ENCODE results near the gene SLC9A9. TPM values are rescaled to one million over a fixed set of nuclear protein-coding genes. Genes with fewer than 3 reads are reported as not detected.

Gene SLC9A9
- total RNA-seq, 1 donor from 2014 or later: 0.22 TPM

DNA sequence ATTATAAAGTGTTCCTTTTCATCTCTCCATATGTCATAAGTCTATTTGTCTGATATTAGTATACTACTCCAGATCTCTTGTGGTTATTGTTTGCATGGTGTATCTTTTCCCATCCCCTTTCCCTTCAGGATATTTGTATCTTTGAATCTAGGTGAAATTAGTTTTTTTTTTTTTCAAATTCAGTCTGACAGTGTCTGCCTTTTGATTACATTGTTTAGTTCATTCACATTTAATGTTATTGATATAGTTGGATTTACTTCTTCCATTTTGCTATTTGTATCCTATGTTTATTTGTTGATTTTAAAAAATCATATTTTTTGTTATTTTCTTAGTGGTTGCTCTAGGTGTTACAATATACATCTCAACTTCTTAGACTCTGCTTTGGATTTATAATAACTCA is 445.7 kb downstream of the SLC9A9 start:
- TF ChIP-seq EZH2 (IDR thresholded peaks at IDR 0.05) (no peak), EZH2phosphoT487 (IDR thresholded peaks at IDR 0.05) (no peak)
- TF ChIP-seq, protein P1, sequence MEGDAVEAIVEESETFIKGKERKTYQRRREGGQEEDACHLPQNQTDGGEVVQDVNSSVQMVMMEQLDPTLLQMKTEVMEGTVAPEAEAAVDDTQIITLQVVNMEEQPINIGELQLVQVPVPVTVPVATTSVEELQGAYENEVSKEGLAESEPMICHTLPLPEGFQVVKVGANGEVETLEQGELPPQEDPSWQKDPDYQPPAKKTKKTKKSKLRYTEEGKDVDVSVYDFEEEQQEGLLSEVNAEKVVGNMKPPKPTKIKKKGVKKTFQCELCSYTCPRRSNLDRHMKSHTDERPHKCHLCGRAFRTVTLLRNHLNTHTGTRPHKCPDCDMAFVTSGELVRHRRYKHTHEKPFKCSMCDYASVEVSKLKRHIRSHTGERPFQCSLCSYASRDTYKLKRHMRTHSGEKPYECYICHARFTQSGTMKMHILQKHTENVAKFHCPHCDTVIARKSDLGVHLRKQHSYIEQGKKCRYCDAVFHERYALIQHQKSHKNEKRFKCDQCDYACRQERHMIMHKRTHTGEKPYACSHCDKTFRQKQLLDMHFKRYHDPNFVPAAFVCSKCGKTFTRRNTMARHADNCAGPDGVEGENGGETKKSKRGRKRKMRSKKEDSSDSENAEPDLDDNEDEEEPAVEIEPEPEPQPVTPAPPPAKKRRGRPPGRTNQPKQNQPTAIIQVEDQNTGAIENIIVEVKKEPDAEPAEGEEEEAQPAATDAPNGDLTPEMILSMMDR (IDR thresholded peaks at IDR 0.05): no peak
- Mint-ChIP-seq H3K36me3 (no peaks in the 10 kb centered on the region), H3K27me3 (ENCODE audit: insufficient read depth, low read depth) (peaks cover 2% of the 10 kb centered on the region), H3K27ac (no peak overlapping the region), H3K9me3 (peaks cover 5% of the 10 kb centered on the region), H3K4me3 (no peak overlapping the region), H3K4me1 (peaks cover 6% of the 10 kb centered on the region)
- H3K9me3 ChIP-seq (ENCODE audit: low read depth): no peaks in the 10 kb centered on the region
- H3K4me1 ChIP-seq: peaks cover 5% of the 10 kb centered on the region
- H3K79me2 ChIP-seq (ENCODE audit: low read depth): no peaks in the 10 kb centered on the region
- no peaks in the 10 kb centered on the region for H3F3A ChIP-seq (ENCODE audit: low read depth)
- no peak overlapping the region for H2AFZ ChIP-seq (replicated peaks)
- H3K27me3 ChIP-seq: no peaks in the 10 kb centered on the region
- no peaks in the 10 kb centered on the region for H4K20me1 ChIP-seq (ENCODE audit: low read depth)
- no peak overlapping the region for H3K4me3 ChIP-seq
- no peak overlapping the region for H3K27ac ChIP-seq
- no peaks in the 10 kb centered on the region for H3K36me3 ChIP-seq
- no peak overlapping the region for H3K4me2 ChIP-seq
- DNase-seq (ENCODE audit: low spot score): no peak
- H3K9ac ChIP-seq: no peak overlapping the region

DNA sequence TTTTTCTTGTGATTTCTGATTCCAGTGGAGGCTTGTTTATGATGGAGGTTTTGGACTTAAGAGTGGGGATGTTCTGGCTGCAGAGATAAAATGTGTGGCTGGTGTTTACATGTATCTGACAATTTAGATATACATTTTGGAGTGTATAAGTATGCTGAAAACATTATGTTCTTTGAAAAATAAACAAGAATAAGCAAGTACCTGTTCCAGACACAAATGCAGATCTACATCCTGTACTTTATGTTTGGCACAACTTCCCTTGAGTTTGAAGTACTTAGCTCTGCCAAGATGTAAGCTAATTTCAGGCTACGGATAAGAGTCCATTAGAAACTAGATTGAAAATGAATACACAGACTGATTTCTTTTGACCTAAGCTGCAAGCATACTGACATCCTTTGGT is 451.5 kb downstream of the SLC9A9 start:
- H3K27me3 Mint-ChIP-seq (ENCODE audit: insufficient read depth, low read depth): no peaks in the 10 kb centered on the region

DNA sequence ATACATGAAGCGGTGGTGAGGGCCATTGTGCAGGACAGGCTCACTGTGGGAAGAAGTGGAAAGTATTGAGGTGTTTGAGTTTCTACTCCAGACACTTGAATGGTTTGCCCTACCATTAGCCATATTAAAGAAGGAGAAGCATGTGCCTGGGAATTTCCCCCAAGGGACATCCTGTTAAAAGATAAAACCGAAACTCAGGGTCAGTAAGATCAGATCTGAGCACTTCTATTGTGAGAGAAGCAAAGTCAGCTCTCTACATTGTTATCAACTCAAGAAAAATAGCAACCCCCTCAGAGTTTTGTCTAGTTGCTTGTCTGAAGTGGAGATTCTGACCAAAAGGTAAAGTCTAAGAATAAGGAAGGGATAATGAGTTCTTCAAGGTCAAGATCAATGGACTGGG is 458.9 kb downstream of the SLC9A9 start:
- no peak overlapping the region for H3K9ac ChIP-seq
- no peaks in the 10 kb centered on the region for H3K27me3 ChIP-seq
- no peaks in the 10 kb centered on the region for H3K9me3 ChIP-seq (ENCODE audit: low read depth)
- H3K27ac Mint-ChIP-seq: no peak overlapping the region
- TF ChIP-seq EZH2 (IDR thresholded peaks at IDR 0.05) (no peak), EZH2phosphoT487 (IDR thresholded peaks at IDR 0.05) (no peak)
- TF ChIP-seq, protein P1 (IDR thresholded peaks at IDR 0.05): no peak
- no peak overlapping the region for H3K27ac ChIP-seq
- H3K4me3 Mint-ChIP-seq: no peak overlapping the region
- no peak overlapping the region for H3K4me2 ChIP-seq
- no peaks in the 10 kb centered on the region for H3F3A ChIP-seq (ENCODE audit: low read depth)
- peaks cover 2% of the 10 kb centered on the region for H3K4me1 Mint-ChIP-seq
- no peaks in the 10 kb centered on the region for H4K20me1 ChIP-seq (ENCODE audit: low read depth)
- no peaks in the 10 kb centered on the region for H3K79me2 ChIP-seq (ENCODE audit: low read depth)
- H3K4me1 ChIP-seq: peaks cover 4% of the 10 kb centered on the region
- peaks cover 14% of the 10 kb centered on the region for H3K9me3 Mint-ChIP-seq
- no peaks in the 10 kb centered on the region for H3K36me3 ChIP-seq
- peaks cover 3% of the 10 kb centered on the region for H3K27me3 Mint-ChIP-seq (ENCODE audit: insufficient read depth, low read depth)
- no peaks in the 10 kb centered on the region for H3K36me3 Mint-ChIP-seq
- DNase-seq (ENCODE audit: low spot score): no peak
- H3K4me3 ChIP-seq: no peak overlapping the region
- H2AFZ ChIP-seq (replicated peaks): no peak overlapping the region

More for the DNA sequence above, 451.5 kb downstream of the SLC9A9 start:
- H3K36me3 Mint-ChIP-seq: no peaks in the 10 kb centered on the region
- Histone ChIP-seq H3K27ac (no peak overlapping the region), H3K9me3 (ENCODE audit: low read depth) (no peaks in the 10 kb centered on the region), H3K36me3 (no peaks in the 10 kb centered on the region), H3K9ac (no peak overlapping the region), H3F3A (ENCODE audit: low read depth) (no peaks in the 10 kb centered on the region), H3K79me2 (ENCODE audit: low read depth) (no peaks in the 10 kb centered on the region), H3K27me3 (no peaks in the 10 kb centered on the region), H3K4me3 (no peak overlapping the region), H3K4me2 (no peak overlapping the region), H4K20me1 (ENCODE audit: low read depth) (no peaks in the 10 kb centered on the region), H3K4me1 (no peaks in the 10 kb centered on the region), H2AFZ (replicated peaks) (no peak overlapping the region)
- H3K4me1 Mint-ChIP-seq: peaks cover 2% of the 10 kb centered on the region
- DNase-seq (ENCODE audit: low spot score): no peak
- H3K9me3 Mint-ChIP-seq: peaks cover 11% of the 10 kb centered on the region
- H3K4me3 Mint-ChIP-seq: no peak overlapping the region
- TF ChIP-seq EZH2 (IDR thresholded peaks at IDR 0.05): no peak
- no peak overlapping the region for H3K27ac Mint-ChIP-seq

DNA sequence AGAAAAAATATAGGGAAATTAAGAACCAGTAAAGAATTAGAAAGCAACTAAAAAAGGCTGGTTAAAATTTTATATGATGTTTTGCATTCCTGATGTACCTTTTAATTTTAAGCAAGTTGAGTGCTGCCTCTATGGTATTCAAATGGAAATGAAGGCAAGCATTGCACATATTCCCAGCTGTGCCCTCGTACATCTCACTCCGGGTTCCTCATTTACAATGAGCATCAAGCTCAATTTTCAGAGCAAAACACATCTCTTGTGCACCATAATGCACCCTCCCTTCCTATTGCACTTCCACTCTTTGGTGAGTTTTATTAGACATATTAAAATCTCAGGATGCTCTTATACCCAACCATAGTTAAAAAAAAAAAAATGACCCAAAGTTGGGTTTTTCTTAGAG is 460.8 kb downstream of the SLC9A9 start:
- Histone ChIP-seq H3K36me3 (no peaks in the 10 kb centered on the region), H3K27me3 (no peaks in the 10 kb centered on the region), H4K20me1 (ENCODE audit: low read depth) (no peaks in the 10 kb centered on the region), H3K4me2 (no peak overlapping the region), H2AFZ (replicated peaks) (no peak overlapping the region), H3K4me3 (no peak overlapping the region), H3K79me2 (ENCODE audit: low read depth) (no peaks in the 10 kb centered on the region), H3K27ac (no peak overlapping the region), H3F3A (ENCODE audit: low read depth) (no peaks in the 10 kb centered on the region), H3K4me1 (peaks cover 4% of the 10 kb centered on the region), H3K9ac (no peak overlapping the region), H3K9me3 (ENCODE audit: low read depth) (no peaks in the 10 kb centered on the region)
- peaks cover 6% of the 10 kb centered on the region for H3K27me3 Mint-ChIP-seq (ENCODE audit: insufficient read depth, low read depth)
- no peak overlapping the region for H3K27ac Mint-ChIP-seq
- peaks cover 8% of the 10 kb centered on the region for H3K4me1 Mint-ChIP-seq
- H3K4me3 Mint-ChIP-seq: no peak overlapping the region
- H3K36me3 Mint-ChIP-seq: no peaks in the 10 kb centered on the region
- peaks cover 9% of the 10 kb centered on the region for H3K9me3 Mint-ChIP-seq
- DNase-seq (ENCODE audit: low spot score): no peak
- TF ChIP-seq EZH2phosphoT487 (IDR thresholded peaks at IDR 0.05) (no peak), EZH2 (IDR thresholded peaks at IDR 0.05) (no peak)
- TF ChIP-seq, protein P1 (IDR thresholded peaks at IDR 0.05): no peak

Data from neural progenitor cell (in vitro differentiated cells).